22Rv1 (cell line): Measurements from ENCODE around the gene NCKAP5.

Source experiments
- ZFX ChIP-seq: fragments of 450-650 bp; IDR thresholded peaks from 2 replicates; pipeline ENCODE4 v1.6.1; 2017; ENCODE audit warnings: antibody characterized with exemption, borderline replicate concordance
- TF ChIP-seq, protein P1 (sequence below): fragments of 450-650 bp; IDR thresholded peaks from 2 replicates; pipeline ENCODE4 v1.5.1; 2017; ENCODE audit warnings: mild to moderate bottlenecking

DNA sequence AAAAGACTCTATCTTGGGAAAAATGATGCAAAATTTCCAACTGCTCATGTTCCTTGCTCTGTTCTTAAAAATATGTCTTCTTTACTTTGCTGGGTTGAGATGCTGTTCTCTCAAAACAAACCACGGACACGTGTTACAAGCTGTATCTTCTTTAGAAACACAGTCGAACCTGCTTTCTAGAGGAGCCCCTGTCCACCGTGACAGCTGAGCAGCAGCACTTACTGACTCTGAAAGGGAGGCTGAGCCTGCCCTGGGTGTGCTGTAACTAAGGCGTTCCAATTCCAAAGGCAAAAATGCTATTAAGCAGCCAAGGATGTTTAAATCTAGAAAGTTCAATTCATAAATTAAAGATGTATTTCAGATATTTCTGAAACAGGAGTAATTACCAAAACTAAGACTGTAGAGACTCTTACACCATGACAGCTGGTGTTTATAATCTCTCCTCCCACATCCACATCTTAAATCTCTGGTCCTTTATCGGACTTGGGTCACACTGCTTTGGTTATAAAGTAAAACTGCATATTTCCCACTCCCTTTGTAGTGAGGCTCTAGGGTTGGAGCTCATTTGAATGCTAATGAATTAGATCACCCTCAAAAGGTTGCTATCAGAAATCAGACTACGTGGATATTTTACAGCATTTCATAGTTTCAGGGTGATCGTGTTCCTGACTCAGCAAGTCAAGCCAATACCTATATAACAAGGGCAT, 617.1 kb downstream of the NCKAP5 start:
- TF ChIP-seq, protein P1, sequence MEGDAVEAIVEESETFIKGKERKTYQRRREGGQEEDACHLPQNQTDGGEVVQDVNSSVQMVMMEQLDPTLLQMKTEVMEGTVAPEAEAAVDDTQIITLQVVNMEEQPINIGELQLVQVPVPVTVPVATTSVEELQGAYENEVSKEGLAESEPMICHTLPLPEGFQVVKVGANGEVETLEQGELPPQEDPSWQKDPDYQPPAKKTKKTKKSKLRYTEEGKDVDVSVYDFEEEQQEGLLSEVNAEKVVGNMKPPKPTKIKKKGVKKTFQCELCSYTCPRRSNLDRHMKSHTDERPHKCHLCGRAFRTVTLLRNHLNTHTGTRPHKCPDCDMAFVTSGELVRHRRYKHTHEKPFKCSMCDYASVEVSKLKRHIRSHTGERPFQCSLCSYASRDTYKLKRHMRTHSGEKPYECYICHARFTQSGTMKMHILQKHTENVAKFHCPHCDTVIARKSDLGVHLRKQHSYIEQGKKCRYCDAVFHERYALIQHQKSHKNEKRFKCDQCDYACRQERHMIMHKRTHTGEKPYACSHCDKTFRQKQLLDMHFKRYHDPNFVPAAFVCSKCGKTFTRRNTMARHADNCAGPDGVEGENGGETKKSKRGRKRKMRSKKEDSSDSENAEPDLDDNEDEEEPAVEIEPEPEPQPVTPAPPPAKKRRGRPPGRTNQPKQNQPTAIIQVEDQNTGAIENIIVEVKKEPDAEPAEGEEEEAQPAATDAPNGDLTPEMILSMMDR: no peak
- TF ChIP-seq ZFX: no peak
